Activated T-cell treated with anti-CD3 and anti-CD28 coated beads, Interleukin-2, amount 50 U/mL, for 4 hours (primary cell): Measurements from ENCODE around the gene TK2. TPM values are rescaled to one million over a fixed set of nuclear protein-coding genes. Genes with fewer than 3 reads are reported as not detected.
"Not testable (repeated sequence)": the region's sequence is repeated elsewhere in the genome, so short reads cannot be mapped to it uniquely, and the experiment has no call there.

Source experiments
- ATAC-seq, 2 donors: fragments of 200-7000 bp; cut with Tn5 transposase; one replicate each; pipeline ENCODE4 v1.10.0; 2021
- DNase-seq: peaks from one replicate; pipeline ENCODE4 v3.0.0-alpha.2; 2020
- H3K27me3 Mint-ChIP-seq: one replicate; pipeline ENCODE4 v1.8.0; 2021; ENCODE audit warnings: low read depth, mixed read lengths
- H3K36me3 Mint-ChIP-seq: one replicate; pipeline ENCODE4 v1.8.0; 2022; ENCODE audit warnings: mixed read lengths; ENCODE audit not compliant: insufficient read depth
- H3K4me1 Mint-ChIP-seq: one replicate; pipeline ENCODE4 v1.8.0; 2021; ENCODE audit warnings: low read depth, mixed read lengths
- H3K4me3 Mint-ChIP-seq: one replicate; pipeline ENCODE4 v1.8.0; 2021; ENCODE audit warnings: mild to moderate bottlenecking, moderate library complexity, mixed read lengths
- H3K9me3 Mint-ChIP-seq: one replicate; pipeline ENCODE4 v1.8.0; 2021; ENCODE audit warnings: mixed read lengths
- total RNA-seq, 3 donors: library from RNA; stranded (reverse); gene quantifications; one replicate each; pipeline ENCODE4 v1.2.1, GENCODE V29; 2021

TK2 gene
- total RNA-seq, 3 donors from 2014 or later = 3.6 to 4.6 (median 3.8) TPM

GRCh38 chr16:66465946-66466345 lies 84.0 kb downstream of the TK2 start:
- H3K9me3 Mint-ChIP-seq, ATAC-seq, H3K4me3 Mint-ChIP-seq, DNase-seq, H3K4me1 Mint-ChIP-seq, H3K36me3 Mint-ChIP-seq: not testable (repeated sequence)
- H3K27me3 Mint-ChIP-seq = peaks cover 40% of the 10 kb centered on the region

- no peaks in the 10 kb centered on the region for H3K9me3 Mint-ChIP-seq
- no peak overlapping the region for H3K4me3 Mint-ChIP-seq
- H3K36me3 Mint-ChIP-seq = no peaks in the 10 kb centered on the region
- H3K27me3 Mint-ChIP-seq = peaks cover 40% of the 10 kb centered on the region
- peaks cover 1% of the 10 kb centered on the region for H3K4me1 Mint-ChIP-seq
- DNase-seq (no peak), ATAC-seq (no peak)
Measured at GRCh38 chr16:66462912-66463311, 87.0 kb downstream of the TK2 start.

GRCh38 chr16:66460703-66461102 lies 89.2 kb downstream of the TK2 start:
- no peak for DNase-seq

GRCh38 chr16:66459878-66460277 lies 90.0 kb downstream of the TK2 start:
- H3K36me3 Mint-ChIP-seq = no peaks in the 10 kb centered on the region
- DNase-seq = no peak
- no peak for ATAC-seq
- peaks cover 1% of the 10 kb centered on the region for H3K4me1 Mint-ChIP-seq
- H3K4me3 Mint-ChIP-seq = no peak overlapping the region
- H3K9me3 Mint-ChIP-seq = no peaks in the 10 kb centered on the region
- peaks cover 36% of the 10 kb centered on the region for H3K27me3 Mint-ChIP-seq

More at GRCh38 chr16:66460703-66461102, 89.2 kb downstream of the TK2 start:
- Mint-ChIP-seq H3K9me3 (no peaks in the 10 kb centered on the region), H3K27me3 (peaks cover 38% of the 10 kb centered on the region), H3K4me3 (no peak overlapping the region), H3K4me1 (peaks cover 1% of the 10 kb centered on the region), H3K36me3 (no peaks in the 10 kb centered on the region)
- ATAC-seq = no peak

- no peaks in the 10 kb centered on the region for H3K9me3 Mint-ChIP-seq
- H3K4me1 Mint-ChIP-seq = no peaks in the 10 kb centered on the region
- H3K27me3 Mint-ChIP-seq = peaks cover 32% of the 10 kb centered on the region
- DNase-seq (no peak), ATAC-seq (no peak)
- H3K36me3 Mint-ChIP-seq = no peaks in the 10 kb centered on the region
- H3K4me3 Mint-ChIP-seq = no peak overlapping the region
Measured at GRCh38 chr16:66458853-66459252, 91.1 kb downstream of the TK2 start.

- Mint-ChIP-seq H3K27me3 (peaks cover 28% of the 10 kb centered on the region), H3K9me3 (no peaks in the 10 kb centered on the region), H3K4me3 (no peak overlapping the region), H3K36me3 (no peaks in the 10 kb centered on the region), H3K4me1 (no peaks in the 10 kb centered on the region)
- ATAC-seq = no peak
- DNase-seq = no peak
Measured at GRCh38 chr16:66458292-66458691, 91.6 kb downstream of the TK2 start.

Other genes with a start within 250 kb of the TK2 start
- gene CDH5, start 183.4 kb downstream of the TK2 start, total RNA-seq = under 1 TPM in 1 of 3 donors, not detected in 2; 0.13 TPM
- gene BEAN1, start 122.8 kb downstream of the TK2 start, total RNA-seq = not detected
- gene CKLF, start 2.5 kb upstream of the TK2 start, total RNA-seq = 10 to 100 TPM; 52.4 to 63.6 (median 53.2) TPM
- 1 to 10 TPM; 1.4 to 3.1 (median 2.3) TPM for gene CMTM1, start 16.3 kb upstream of the TK2 start, total RNA-seq
- gene CMTM2, start 29.3 kb upstream of the TK2 start, total RNA-seq = not detected
- 10 to 100 TPM; 49.3 to 53.0 (median 51.4) TPM for gene CMTM3, start 54.6 kb upstream of the TK2 start, total RNA-seq
- 1 to 10 TPM; 2.6 to 3.0 (median 2.8) TPM for gene CMTM4, start 146.6 kb upstream of the TK2 start, total RNA-seq
- gene DYNC1LI2, start 201.5 kb upstream of the TK2 start, total RNA-seq = 10 to 100 TPM; 45.9 to 55.5 (median 53.6) TPM